GM10266 (cell line): ENCODE data around the gene MAP4K2.

ENCODE experiments used
- DNase-seq: peaks from one replicate; pipeline ENCODE4 v3.0.0; 2012; ENCODE audit errors: extremely low spot score
- TF ChIP-seq, protein P1 (sequence below): IDR thresholded peaks from 2 replicates; pipeline ENCODE4 v1.5.1; 2012; ENCODE audit warnings: mild to moderate bottlenecking, low read depth; ENCODE audit not compliant: control insufficient read depth, insufficient read depth; ENCODE audit errors: missing control alignments

Gene MAP4K2

DNA sequence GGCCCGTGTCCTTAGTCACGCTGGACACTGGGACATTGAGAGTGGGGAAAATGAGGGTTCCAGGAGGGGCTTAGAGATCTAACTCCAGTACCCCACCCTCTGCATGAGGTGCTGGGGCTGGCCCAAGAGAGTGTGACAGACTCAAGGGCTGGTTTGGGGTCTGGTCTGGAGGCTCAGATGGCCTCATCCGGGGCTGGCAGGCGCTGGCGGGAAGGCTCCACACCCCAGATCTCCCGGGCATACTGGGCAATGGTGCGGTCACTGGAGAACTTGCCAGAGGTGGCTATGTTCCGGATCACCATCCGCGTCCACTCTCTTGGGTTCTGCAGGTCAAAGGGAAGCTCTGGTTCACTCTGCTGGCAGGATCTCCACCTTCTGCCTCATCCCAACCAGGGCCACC is 56.5 kb downstream of the MAP4K2 start:
- no peak for DNase-seq
- TF ChIP-seq, protein P1, sequence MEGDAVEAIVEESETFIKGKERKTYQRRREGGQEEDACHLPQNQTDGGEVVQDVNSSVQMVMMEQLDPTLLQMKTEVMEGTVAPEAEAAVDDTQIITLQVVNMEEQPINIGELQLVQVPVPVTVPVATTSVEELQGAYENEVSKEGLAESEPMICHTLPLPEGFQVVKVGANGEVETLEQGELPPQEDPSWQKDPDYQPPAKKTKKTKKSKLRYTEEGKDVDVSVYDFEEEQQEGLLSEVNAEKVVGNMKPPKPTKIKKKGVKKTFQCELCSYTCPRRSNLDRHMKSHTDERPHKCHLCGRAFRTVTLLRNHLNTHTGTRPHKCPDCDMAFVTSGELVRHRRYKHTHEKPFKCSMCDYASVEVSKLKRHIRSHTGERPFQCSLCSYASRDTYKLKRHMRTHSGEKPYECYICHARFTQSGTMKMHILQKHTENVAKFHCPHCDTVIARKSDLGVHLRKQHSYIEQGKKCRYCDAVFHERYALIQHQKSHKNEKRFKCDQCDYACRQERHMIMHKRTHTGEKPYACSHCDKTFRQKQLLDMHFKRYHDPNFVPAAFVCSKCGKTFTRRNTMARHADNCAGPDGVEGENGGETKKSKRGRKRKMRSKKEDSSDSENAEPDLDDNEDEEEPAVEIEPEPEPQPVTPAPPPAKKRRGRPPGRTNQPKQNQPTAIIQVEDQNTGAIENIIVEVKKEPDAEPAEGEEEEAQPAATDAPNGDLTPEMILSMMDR = no peak

DNA sequence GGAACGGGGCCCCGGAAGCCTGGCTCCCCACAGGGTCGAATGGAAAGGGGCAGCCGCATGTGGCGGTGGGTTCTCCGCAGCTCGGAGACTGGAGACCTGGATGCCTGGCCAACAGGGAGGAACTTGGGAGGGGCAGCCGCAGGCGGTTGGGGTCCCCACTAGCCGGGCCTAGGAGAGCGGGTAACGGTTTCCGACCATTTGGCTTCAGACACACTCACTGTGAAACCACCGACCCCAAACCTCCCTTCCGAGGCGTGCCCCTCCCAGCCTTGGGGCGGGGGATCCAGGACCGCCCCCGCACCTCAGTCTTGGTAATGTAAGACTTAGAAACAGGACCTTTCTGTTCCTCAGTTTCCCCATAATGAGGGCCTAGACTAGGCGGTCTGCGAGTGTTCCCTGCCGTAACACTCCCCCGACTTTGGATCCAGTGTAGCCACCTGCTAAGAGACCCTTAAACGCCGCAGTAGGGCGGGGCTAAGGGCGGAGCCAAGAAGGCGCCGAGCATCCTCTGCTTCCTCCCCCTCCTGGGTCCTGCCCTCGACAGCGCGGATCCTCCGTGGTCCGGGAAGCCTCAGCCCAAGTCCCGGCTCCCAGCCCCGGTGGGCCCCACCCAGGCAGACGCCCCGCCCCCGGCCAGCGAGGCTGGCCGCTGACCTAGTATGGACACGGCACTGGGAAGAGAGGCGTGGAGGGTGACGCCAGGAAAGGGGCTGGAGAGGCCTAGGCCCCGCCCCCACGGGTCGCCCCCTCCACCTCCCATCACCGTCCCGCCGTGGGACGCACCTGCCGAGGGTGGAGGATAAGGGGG is 57.3 kb downstream of the MAP4K2 start:
- DNase-seq = peak; percentile 86
- TF ChIP-seq, protein P1 = no peak

DNA sequence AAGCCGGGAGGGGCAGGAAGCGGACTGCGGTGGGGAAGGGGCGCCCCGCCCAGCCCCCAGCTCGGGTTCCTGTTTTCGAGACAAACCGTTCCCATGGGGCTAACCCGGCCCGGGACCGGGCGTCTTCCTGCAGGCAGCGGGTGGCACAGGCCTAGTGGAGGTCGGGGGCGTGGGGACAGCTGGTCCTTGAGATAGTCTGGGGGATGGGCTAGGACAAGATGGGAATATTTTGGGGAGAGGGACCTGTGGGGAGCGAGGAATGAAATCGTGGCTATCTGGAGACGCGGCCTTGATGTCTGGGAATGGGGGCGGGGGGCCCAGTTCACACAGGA is 57.9 kb downstream of the MAP4K2 start:
- TF ChIP-seq, protein P1 = no peak
- no peak for DNase-seq

DNA sequence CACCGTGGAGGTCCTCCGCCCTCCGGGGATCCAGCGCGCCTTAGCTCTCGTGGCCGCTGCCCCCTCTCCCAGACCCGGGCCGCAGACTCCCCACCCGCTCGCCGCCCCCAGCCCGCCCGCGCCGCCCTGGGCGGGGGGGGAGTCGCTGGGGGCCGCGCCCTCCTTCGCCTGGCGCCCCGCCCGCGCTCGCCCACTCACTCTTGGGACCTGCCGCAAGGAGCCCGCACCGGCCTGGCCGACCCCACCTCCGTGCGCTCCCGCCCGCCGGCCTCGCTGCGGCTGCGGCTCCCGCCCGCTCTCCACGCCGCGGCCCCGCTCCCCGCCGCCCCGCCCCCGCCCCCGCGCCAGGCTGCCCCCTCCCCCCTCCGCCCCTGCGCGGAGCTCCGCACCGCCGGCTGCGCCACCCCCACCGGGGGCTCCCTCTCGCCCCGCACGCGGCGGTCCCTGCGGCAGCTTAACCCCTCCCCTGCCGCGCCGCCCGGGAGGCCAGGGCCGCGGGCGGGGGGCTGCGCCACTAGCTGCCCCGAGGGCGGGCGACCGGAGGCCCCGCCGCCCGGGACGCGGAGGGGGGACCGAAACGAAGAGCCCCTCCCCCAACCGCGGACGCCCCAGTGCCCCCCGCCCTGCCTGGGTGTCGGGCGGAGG is 58.3 kb downstream of the MAP4K2 start:
- DNase-seq = peak; percentile 87

DNA sequence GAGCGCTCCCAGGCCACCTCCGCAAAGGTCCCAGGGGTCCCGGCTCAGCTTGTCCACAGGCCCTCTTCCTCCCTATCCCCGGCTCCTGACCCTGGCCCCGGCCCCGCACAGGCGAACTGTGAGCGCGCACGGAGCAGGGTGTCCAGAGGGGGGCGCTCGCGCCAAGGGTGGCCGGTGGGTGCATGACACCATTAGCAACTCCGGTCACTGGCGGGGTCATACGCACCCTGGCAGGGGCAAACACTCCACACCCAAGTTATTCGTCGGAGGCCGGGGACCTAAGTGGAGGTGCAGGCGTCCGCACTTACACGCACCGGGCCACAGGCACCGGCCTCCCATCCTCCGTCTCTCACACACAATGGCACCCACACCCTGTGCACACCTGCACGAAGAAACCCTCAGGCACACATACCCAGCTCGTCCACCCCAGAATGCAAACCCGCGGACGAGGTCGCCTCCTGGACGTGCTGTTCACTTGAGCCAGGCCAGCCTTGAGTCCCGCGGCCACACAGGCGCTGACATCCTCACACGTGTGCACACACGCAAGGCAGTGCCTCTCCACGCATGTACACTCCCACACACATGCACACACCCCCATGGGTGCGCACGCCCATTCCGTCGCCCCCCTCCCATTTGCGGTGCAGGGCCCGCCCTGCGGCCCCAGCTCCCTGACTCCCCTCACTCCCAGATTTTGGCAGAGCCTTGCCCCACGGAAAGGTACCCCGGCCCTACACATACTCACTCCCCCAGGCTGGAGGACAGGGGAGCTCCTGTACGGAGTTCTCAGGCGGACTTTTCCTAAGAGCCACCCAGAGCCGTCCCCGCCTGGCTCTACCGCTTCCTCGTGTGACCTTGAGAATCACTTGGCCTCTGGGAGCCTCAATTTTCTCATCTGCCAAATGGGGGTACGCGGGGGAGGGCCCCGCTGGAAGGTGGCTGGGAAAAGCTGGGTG is 59.1 kb downstream of the MAP4K2 start, which contains the start of gene RASGRP2:
Gene RASGRP2, minus strand, starts transcription at position 552 of the 953 bp plus-strand sequence. CDS start 1,276 bp downstream, outside the sequence.
- peak; percentile 86 for DNase-seq
- TF ChIP-seq, protein P1 = peak; percentile 79

More for the DNA sequence above, 58.3 kb downstream of the MAP4K2 start:
- TF ChIP-seq, protein P1 = no peak

DNA sequence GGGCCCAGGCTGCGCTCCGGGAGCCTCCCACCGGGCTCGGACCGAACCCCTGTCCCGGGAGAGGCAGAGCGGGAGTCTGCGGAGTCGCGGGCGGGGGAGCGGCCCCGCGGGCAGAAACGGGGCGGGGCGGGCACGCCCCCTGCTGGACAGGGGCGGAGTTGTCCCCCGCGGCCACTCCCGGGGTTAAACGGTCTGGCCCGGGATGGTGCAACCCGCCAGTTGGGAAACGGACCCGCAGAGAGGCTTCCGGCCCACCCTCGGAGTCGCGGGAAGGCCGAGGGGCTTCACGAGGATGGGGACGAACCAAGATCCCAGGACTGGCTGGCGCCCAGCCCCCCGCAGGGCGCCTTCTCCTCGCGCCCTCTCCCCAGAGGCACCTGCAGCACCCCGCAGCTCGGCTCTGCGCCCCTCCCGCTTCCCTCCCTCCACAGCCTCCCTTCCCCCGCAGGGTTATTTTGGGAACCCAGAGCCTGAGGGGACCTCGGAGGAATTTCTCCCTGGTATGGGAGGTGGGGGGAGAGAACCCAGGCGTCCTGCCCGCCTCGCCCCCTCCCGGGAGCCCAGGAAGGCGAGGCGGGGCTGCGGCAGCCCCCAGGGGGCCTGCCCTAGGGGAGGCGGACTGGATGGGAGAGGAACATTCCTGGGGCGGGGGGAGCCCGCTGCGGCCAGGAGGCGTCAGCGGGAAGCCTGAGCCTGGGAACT is 60.0 kb downstream of the MAP4K2 start:
- peak; percentile 95 for DNase-seq

More for the DNA sequence above, 60.0 kb downstream of the MAP4K2 start:
- TF ChIP-seq, protein P1 = peak; percentile 84
